Hepatocyte (in vitro differentiated cells): ENCODE measurements around the gene CLIP2.

Experiments
- EZH2 ChIP-seq: fragments of 200-600 bp; sonication (generic); IDR thresholded peaks from 2 replicates; pipeline ENCODE4 v1.6.1; 2016; ENCODE audit warnings: antibody characterized with exemption, mild to moderate bottlenecking, borderline replicate concordance
- EZH2phosphoT487 ChIP-seq: fragments of 200-600 bp; sonication (generic); IDR thresholded peaks from one replicate; pipeline ENCODE4 v1.6.1; 2018; ENCODE audit warnings: antibody characterized with exemption, mild to moderate bottlenecking, low read depth, moderate library complexity; ENCODE audit not compliant: unreplicated experiment, severe bottlenecking
- TF ChIP-seq, protein P1 (sequence below): fragments of 200-600 bp; sonication (generic); IDR thresholded peaks from 2 replicates; pipeline ENCODE4 v1.5.1; 2016; ENCODE audit warnings: antibody characterized with exemption, mild to moderate bottlenecking; ENCODE audit not compliant: poor library complexity

DNA sequence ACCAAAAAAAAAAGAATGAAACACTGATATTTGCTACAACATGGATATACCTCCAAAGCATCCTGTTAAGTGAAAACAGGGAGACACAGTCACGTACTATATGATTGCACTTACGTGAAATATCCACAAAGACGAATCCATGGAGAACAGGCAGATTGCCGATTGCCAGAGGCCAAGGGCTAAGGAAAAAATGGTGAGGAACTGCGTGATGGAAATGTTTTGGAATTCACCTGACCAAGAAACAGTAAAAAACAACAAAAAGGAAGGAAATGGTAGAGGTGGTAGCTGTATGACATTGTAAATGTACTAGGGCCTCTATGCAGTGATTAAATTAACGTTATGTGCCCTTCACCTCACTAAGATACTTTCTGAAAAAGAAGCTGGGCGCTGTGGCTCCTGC lies 120.4 kb downstream of the CLIP2 start:
- TF ChIP-seq EZH2phosphoT487 (no peak), EZH2 (no peak)
- TF ChIP-seq, protein P1, sequence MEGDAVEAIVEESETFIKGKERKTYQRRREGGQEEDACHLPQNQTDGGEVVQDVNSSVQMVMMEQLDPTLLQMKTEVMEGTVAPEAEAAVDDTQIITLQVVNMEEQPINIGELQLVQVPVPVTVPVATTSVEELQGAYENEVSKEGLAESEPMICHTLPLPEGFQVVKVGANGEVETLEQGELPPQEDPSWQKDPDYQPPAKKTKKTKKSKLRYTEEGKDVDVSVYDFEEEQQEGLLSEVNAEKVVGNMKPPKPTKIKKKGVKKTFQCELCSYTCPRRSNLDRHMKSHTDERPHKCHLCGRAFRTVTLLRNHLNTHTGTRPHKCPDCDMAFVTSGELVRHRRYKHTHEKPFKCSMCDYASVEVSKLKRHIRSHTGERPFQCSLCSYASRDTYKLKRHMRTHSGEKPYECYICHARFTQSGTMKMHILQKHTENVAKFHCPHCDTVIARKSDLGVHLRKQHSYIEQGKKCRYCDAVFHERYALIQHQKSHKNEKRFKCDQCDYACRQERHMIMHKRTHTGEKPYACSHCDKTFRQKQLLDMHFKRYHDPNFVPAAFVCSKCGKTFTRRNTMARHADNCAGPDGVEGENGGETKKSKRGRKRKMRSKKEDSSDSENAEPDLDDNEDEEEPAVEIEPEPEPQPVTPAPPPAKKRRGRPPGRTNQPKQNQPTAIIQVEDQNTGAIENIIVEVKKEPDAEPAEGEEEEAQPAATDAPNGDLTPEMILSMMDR = no peak
